MCF 10A (cell line): ENCODE measurements around the gene ZIC1. TPM values are rescaled to one million over a fixed set of nuclear protein-coding genes. Genes with fewer than 3 reads are reported as not detected.
A peak's percentile ranks its signal among the peaks of the same experiment; 100 is the strongest.

Experiments
- BruUV-seq: library from RNA; stranded (reverse); fragments of 400-500 nt; replicated peaks from 2 replicates; lab custom pipeline; 2021; lab: Mats Ljungman, UMichigan
- CTCF ChIA-PET: fragments of 300-600 bp; sonication (Branson Sonifier 250); formaldehyde crosslinking; extraction: SDS; loops from one replicate; lab custom pipeline; 2021; ENCODE audit warnings: antibody characterized with exemption, inconsistent platforms; lab: Yijun Ruan, JAX
- POLR2A ChIA-PET: fragments of 300-600, 350-650 bp; sonication (Branson Sonifier 250); formaldehyde crosslinking; extraction: SDS; loops from one replicate; lab custom pipeline; 2020; ENCODE audit warnings: antibody characterized with exemption, inconsistent platforms; lab: Yijun Ruan, JAX
- DNase-seq: peaks from one replicate; pipeline ENCODE4 v3.0.0-alpha.2; 2018; ENCODE audit not compliant: unreplicated experiment
- H3K27ac Mint-ChIP-seq: one replicate; pipeline ENCODE4 v1.8.0; 2022; ENCODE audit warnings: mild to moderate bottlenecking, low read depth, mixed read lengths; ENCODE audit not compliant: unreplicated experiment
- H3K27me3 Mint-ChIP-seq: one replicate; pipeline ENCODE4 v1.8.0; 2022; ENCODE audit warnings: mixed read lengths; ENCODE audit not compliant: insufficient read depth, unreplicated experiment
- H3K36me3 Mint-ChIP-seq: one replicate; pipeline ENCODE4 v1.8.0; 2022; ENCODE audit warnings: mild to moderate bottlenecking, moderate library complexity, mixed read lengths; ENCODE audit not compliant: insufficient read depth, unreplicated experiment
- H3K4me1 Mint-ChIP-seq: one replicate; pipeline ENCODE4 v1.8.0; 2022; ENCODE audit warnings: mixed read lengths; ENCODE audit not compliant: insufficient read depth, unreplicated experiment
- H3K4me3 Mint-ChIP-seq: one replicate; pipeline ENCODE4 v1.8.0; 2022; ENCODE audit warnings: mild to moderate bottlenecking, moderate library complexity, mixed read lengths; ENCODE audit not compliant: unreplicated experiment
- H3K9me3 Mint-ChIP-seq: one replicate; pipeline ENCODE4 v1.8.0; 2022; ENCODE audit warnings: mixed read lengths; ENCODE audit not compliant: unreplicated experiment
- CTCF ChIP-seq: fragments of 200-600 bp; IDR thresholded peaks from one replicate; pipeline ENCODE4 v1.8.0; 2022; ENCODE audit warnings: antibody characterized with exemption, mild to moderate bottlenecking; ENCODE audit not compliant: unreplicated experiment
- intact Hi-C: fragments of 100-400 bp; cut with micrococcal nuclease; formaldehyde crosslinking; loops from 2 replicates; pipeline ENCODE4 v1.14.1; 2022
- total RNA-seq: library from RNA; stranded (reverse); gene quantifications from 2 replicates; pipeline ENCODE4 v1.2.3, GENCODE V29; 2022

ZIC1 gene
- total RNA-seq, 1 experiment from 2014 or later = not detected

- Mint-ChIP-seq H3K27me3 (peaks cover 36% of the 10 kb centered on the region), H3K4me1 (no peaks in the 10 kb centered on the region), H3K9me3 (peaks cover 19% of the 10 kb centered on the region), H3K4me3 (peak overlapping the region; percentile 32), H3K36me3 (no peaks in the 10 kb centered on the region), H3K27ac (no peak overlapping the region)
- DNase-seq = no peak
- POLR2A ChIA-PET = interaction anchor here (1.7 kb wide), 1 partner anchor 10 kb away, joined by 3 read pairs; no protein-coding TSS in a partner anchor
- BruUV-seq = no TSS peak
- intact Hi-C loops = no loop called here
- no peak for TF ChIP-seq CTCF
- CTCF ChIA-PET = interaction anchor here (0.6 to 1.2 kb wide), 2 partner anchors 9 to 482 kb away, joined by 3 read pairs; no protein-coding TSS in a partner anchor
Measured at GRCh38 chr3:147412917-147413685, 3.9 kb downstream of the ZIC1 start.

GRCh38 chr3:147413686-147414389 lies 4.7 kb downstream of the ZIC1 start:
- intact Hi-C loops = no loop called here
- TF ChIP-seq CTCF = no peak
- Mint-ChIP-seq H3K4me1 (no peaks in the 10 kb centered on the region), H3K4me3 (peak overlapping the region; percentile 32), H3K27me3 (peaks cover 29% of the 10 kb centered on the region), H3K9me3 (peaks cover 11% of the 10 kb centered on the region), H3K27ac (no peak overlapping the region), H3K36me3 (no peaks in the 10 kb centered on the region)
- BruUV-seq = no TSS peak
- ChIA-PET CTCF (interaction anchor here (1.2 kb wide), 1 partner anchor 8 kb away, joined by 3 read pairs; no protein-coding TSS in a partner anchor), POLR2A (no interaction called here)
- DNase-seq = no peak

- H3K4me3 Mint-ChIP-seq = no peak overlapping the region
- no peaks in the 10 kb centered on the region for H3K4me1 Mint-ChIP-seq
- H3K27ac Mint-ChIP-seq = no peak overlapping the region
- no peak for DNase-seq
- BruUV-seq = no TSS peak
- peaks cover 8% of the 10 kb centered on the region for H3K9me3 Mint-ChIP-seq
- TF ChIP-seq CTCF = no peak
- intact Hi-C loops = no loop called here
- POLR2A ChIA-PET = no interaction called here
- peaks cover 29% of the 10 kb centered on the region for H3K27me3 Mint-ChIP-seq
- no peaks in the 10 kb centered on the region for H3K36me3 Mint-ChIP-seq
- CTCF ChIA-PET = no interaction called here
Measured at GRCh38 chr3:147414390-147415138, 5.4 kb downstream of the ZIC1 start.

GRCh38 chr3:147415286-147415685 lies 6.1 kb downstream of the ZIC1 start:
- H3K27me3 Mint-ChIP-seq = peaks cover 29% of the 10 kb centered on the region
- intact Hi-C loops = no loop called here

More at GRCh38 chr3:147415286-147415685, 6.1 kb downstream of the ZIC1 start:
- Mint-ChIP-seq H3K4me3 (no peak overlapping the region), H3K36me3 (no peaks in the 10 kb centered on the region), H3K9me3 (peaks cover 8% of the 10 kb centered on the region), H3K27ac (no peak overlapping the region), H3K4me1 (no peaks in the 10 kb centered on the region)
- BruUV-seq = no TSS peak
- CTCF ChIA-PET = no interaction called here
- TF ChIP-seq CTCF = no peak
- no peak for DNase-seq
- POLR2A ChIA-PET = no interaction called here
